ENCODE data around the gene PTPRT. TPM values are rescaled to one million over a fixed set of nuclear protein-coding genes. Genes with fewer than 3 reads are reported as not detected.

The PTPRT gene
- total RNA-seq, 1 experiment from 2014 or later: 0.13 TPM

DNA sequence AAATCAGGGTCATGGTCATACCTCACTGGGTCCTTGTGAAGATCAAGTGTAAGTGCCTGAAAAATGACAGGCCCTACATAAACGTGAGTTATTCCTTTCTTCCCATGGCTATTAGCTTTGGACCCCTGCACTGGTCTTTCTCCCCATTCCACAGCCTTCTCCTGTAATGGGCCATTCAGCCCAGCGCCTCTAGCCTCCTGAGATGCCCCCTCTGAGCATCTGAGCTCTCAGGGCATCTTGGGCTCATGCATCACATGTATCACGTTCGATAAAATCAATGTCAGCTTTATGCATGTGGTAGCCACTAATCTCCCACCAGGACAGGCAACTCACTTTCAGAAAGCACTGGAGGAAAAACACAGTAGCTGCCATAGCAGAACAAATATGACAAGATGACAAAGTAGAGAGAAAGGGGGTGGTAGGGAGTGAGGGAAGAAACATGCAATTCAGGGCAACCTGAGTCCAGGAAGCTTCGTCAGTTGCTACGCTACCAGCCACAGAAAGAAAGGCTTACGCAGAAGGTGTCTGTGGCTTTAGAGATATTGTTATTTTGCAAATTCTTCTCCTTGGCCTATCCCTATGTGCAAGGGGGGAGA, 498.8 kb downstream of the PTPRT start:
- Histone ChIP-seq H3K56ac (ENCODE audit: insufficient read length, low read depth, low read length) (no peak overlapping the region), H3K27ac (ENCODE audit: insufficient read length, low read depth, low read length) (no peak overlapping the region), H2AFZ (ENCODE audit: low read length) (no peak overlapping the region), H2BK15ac (ENCODE audit: low read depth, low read length) (no peak overlapping the region), H3K23ac (ENCODE audit: insufficient read length, low read depth, low read length) (no peak overlapping the region), H4K20me1 (ENCODE audit: control insufficient read depth, insufficient read depth, insufficient read length) (no peaks in the 10 kb centered on the region), H2BK20ac (ENCODE audit: low read depth, low read length, poor library complexity, severe bottlenecking) (no peak overlapping the region), H3K9ac (ENCODE audit: extremely low read depth, insufficient read length, low read length) (no peak overlapping the region), H3K4me2 (ENCODE audit: insufficient read depth, insufficient read length, low read length) (no peak overlapping the region), H4K91ac (ENCODE audit: insufficient read length, low read depth, low read length) (no peak overlapping the region), H3T11ph (ENCODE audit: low read length) (no peak overlapping the region), H3K23me2 (ENCODE audit: insufficient read length, low read depth, low read length, poor library complexity, severe bottlenecking) (no peaks in the 10 kb centered on the region), H3K4me1 (ENCODE audit: insufficient read depth, low read length) (no peaks in the 10 kb centered on the region), H3K9me3 (ENCODE audit: control insufficient read depth, low read depth, low read length) (peaks cover 5% of the 10 kb centered on the region), H3K79me1 (ENCODE audit: insufficient read depth, low read depth, low read length, poor library complexity, severe bottlenecking) (no peaks in the 10 kb centered on the region), H2BK12ac (ENCODE audit: insufficient read length, low read depth, low read length) (no peak overlapping the region), H3K14ac (ENCODE audit: insufficient read depth, low read length) (no peak overlapping the region), H3K27me3 (ENCODE audit: insufficient read depth, low read length) (no peaks in the 10 kb centered on the region), H2AK5ac (ENCODE audit: insufficient read length, low read length) (no peak overlapping the region), H3K18ac (ENCODE audit: insufficient read length, low read depth, low read length) (no peak overlapping the region), H3K4ac (ENCODE audit: low read depth, low read length) (no peak overlapping the region), H3K79me2 (ENCODE audit: insufficient read depth, low read length) (no peaks in the 10 kb centered on the region), H2BK120ac (ENCODE audit: low read depth, low read length, poor library complexity, severe bottlenecking) (no peak overlapping the region), H4K5ac (ENCODE audit: insufficient read length, low read depth, low read length) (no peak overlapping the region), H4K8ac (replicated peaks; ENCODE audit: insufficient read length, low read depth, low read length) (no peak overlapping the region), H2BK5ac (ENCODE audit: insufficient read length, low read length) (no peak overlapping the region)
- peaks cover 5% of the 10 kb centered on the region; the same call in 1 of the 2 replicates for H3K27me3 Mint-ChIP-seq (ENCODE audit: low read depth)
- TF ChIP-seq, protein P1, sequence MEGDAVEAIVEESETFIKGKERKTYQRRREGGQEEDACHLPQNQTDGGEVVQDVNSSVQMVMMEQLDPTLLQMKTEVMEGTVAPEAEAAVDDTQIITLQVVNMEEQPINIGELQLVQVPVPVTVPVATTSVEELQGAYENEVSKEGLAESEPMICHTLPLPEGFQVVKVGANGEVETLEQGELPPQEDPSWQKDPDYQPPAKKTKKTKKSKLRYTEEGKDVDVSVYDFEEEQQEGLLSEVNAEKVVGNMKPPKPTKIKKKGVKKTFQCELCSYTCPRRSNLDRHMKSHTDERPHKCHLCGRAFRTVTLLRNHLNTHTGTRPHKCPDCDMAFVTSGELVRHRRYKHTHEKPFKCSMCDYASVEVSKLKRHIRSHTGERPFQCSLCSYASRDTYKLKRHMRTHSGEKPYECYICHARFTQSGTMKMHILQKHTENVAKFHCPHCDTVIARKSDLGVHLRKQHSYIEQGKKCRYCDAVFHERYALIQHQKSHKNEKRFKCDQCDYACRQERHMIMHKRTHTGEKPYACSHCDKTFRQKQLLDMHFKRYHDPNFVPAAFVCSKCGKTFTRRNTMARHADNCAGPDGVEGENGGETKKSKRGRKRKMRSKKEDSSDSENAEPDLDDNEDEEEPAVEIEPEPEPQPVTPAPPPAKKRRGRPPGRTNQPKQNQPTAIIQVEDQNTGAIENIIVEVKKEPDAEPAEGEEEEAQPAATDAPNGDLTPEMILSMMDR (conservative IDR thresholded peaks at IDR 0.05): no peak
- H3K4me1 Mint-ChIP-seq: no peaks in the 10 kb centered on the region
- peaks cover 0 to 4% of the 10 kb centered on the region in 2 experiments; a peak in 2 of 5 replicates for H3K9me3 Mint-ChIP-seq
- DNase-seq: no peak
- no peak overlapping the region for H3K27ac Mint-ChIP-seq
- WGBS (ENCODE audit: extremely low coverage, insufficient read length, low lambda C conversion rate): no CpG with 5 or more reads among the region's 7 CpGs
- no peaks in the 10 kb centered on the region for H3K36me3 Mint-ChIP-seq (ENCODE audit: insufficient read depth in 1 of 3, low read depth in 3 of 3)
- H3K4me3 Mint-ChIP-seq: no peak overlapping the region
